ENCODE results near the gene ZEB1.
"Not testable (repeated sequence)": the region's sequence is repeated elsewhere in the genome, so short reads cannot be mapped to it uniquely, and the experiment has no call there.

Gene ZEB1

DNA sequence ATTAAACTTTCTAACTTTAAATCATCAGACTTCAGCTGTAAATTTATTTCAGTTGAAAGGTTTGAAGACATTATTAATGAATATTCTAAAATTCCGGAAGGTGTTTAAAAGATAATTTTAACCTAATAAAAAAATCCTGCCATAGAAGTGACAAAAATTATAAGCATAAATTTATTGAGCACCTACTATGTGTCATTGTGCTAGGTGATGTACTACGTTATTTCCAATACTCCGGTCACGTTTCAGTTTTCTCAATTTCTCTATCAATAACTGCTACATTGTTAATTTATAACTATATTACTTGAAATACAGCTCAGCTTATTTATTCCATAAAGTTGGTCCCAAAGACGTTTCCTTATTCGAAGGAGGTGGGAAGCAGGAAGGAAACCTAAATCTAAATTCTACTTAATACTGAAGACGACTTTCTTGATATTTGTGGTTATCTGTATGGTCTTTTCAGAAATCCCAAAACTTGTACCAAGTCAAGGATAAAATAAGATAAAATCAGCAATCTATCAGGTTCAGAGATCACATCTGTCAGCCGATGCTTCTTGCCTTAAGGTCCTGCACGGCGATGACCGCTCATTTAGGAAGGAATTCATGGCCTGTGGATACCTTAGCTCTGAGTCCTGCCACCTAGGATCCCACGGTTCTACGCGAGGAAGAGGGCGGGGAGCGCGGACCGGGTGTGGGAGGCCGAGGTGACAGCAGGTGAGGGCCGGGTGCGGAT lies 1.2 kb upstream of the ZEB1 start:
- peak; percentile 60 to 76 for DNase-seq (ENCODE audit: extremely low read depth in 1 of 2, low read depth in 1 of 2)

DNA sequence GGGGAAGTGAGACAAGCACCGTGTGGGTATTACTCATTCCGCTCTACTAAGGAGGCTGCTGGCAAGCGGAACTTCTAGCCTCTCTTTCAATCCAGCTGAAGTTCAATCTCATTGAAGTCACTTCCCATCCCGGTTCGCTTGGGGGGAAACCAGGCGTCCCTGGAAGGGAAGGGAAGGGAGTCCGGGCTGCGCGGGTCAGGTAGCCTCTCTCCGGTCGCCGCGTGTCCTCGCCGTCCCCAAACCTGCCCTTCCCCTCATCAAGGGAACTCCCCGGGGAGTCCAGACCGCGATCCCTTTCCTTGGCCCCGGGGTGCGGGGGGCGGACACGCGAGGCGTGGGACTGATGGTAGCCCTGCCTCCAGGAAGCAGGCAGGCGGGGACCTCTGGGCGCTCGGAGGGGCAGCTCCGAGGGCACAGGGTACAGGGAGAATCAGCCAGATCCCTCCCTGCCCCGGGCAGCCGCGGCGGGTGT lies 598 bp upstream of the ZEB1 start:
- DNase-seq (ENCODE audit: extremely low read depth in 1 of 2, low read depth in 1 of 2) = no peak

DNA sequence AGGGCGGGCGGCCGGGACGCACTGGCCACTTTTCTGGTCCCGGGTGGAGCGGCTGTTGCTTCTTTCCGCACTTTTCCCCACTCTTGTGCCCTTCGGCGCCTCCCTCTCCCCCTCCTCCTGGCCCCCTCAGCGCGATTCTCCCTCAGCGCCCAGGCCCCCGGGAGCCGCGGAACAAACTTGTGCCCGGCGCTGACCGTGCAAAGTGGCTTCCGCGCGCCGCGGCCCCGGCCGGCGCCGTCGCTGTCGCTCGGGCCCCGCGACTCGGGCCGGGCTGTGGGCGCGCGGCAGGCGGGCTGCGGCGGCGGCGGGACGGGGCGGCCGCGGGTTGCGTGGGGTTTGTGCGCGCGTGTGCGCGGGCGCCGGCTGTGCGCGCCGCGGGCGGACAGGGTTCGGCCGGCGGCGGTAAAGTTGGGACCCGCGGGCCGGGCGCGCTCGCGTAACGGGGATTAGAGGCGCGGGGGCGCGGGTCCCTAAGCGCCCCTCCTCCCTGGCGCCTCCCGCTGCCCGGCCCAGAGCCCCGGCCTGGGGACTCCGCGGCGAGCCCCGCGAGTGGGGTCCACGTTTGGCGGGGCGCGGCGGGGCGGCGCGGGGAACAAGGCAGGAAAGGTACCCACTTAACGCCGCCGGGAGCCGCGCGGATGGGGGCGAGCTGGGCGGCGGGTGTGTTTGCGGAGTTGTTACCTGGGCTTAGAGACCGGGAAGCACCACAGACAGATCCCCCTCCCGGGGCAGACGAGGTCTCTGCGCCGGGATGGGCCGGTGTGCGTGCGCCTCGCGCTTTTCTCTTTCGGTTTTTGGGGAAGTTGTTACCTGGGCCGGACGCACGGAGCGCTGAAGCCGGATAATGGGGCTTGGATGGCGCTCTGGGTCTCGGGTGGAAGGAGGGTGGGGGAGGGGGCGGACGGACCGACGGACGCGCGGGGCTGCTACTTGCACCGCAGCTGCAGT lies 860 bp downstream of the ZEB1 start:
- no peak for DNase-seq (ENCODE audit: extremely low read depth in 1 of 2, low read depth in 1 of 2)

DNA sequence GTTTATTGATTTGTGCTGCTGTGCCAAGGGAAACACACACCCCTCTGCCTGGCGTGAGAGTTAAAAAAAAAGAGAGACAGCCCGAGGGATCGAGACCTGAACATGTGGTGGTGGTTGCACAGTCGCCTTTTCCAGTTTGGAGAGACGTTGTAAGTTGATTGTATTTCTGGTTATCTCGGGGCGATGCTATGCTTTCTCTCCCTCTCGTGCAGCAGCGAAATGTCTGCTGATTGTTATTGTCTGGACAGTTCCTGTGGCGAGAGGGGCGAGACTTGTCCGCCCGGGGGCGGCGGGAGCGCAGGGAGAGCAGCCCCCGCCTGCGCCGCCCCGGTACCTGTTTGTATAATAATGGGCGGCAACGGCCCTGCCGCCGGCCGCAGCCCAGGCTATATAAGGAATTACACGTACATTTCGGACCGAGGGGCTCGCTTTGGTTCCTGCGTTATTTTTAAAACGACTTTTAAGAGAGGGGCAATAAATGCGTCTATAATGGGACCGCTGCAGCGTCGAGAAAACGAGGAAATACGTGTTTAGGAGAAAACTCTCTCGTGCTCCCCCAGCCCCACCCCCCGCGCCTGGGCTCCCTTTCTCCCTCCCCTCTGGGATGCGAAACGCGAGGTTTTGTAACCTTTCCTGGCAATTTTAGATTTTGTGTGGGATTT lies 1.7 kb downstream of the ZEB1 start:
- DNase-seq (ENCODE audit: extremely low read depth in 1 of 2, low read depth in 1 of 2) = no peak

DNA sequence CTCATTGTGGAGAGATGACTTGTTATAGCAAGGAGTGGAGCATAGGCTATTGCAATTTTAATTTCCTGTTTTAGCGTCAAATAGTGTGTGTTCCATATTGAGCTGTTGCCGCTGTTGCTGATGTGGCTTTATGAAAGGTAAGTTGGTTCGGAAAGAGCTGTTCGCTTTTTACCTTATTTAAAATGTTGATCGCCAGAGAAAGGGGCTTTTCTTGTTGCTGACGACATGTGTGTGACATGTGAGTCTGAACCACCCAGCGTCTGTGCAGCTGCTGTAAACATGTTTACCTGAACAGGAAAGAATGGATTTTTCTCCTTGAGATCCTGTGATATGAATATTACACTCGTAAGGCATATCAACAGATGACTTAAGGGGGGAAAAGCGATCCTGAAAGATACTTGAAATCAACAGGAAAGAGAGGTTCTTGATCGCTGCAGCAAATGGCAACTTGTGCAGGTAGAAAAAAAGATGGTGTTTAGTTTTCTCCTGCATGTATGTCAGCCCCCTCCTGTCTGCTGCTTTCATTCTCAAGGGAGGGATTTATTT lies 2.5 kb downstream of the ZEB1 start:
- no peak for DNase-seq (ENCODE audit: extremely low read depth in 1 of 2, low read depth in 1 of 2)

DNA sequence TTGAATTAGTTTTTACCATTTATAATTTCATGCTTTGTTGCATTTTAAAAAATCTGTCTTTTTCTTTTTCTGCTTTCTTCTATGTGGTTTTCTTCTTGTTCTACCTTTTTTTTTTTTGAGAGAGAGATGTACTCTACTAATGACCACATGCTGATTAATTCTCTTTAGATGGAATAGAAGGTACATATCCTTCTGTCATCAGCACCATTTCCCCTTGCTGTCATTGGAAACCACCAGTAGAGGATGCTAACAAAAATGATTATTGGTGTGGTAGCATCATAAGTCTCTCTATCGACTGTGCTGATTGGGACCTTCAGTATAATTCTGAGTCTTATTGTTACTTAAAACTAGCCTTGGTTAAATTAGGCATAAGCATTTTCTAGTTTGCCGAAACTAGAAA lies 3.6 kb downstream of the ZEB1 start:
- no peak for DNase-seq (ENCODE audit: extremely low read depth in 1 of 2, low read depth in 1 of 2)

DNA sequence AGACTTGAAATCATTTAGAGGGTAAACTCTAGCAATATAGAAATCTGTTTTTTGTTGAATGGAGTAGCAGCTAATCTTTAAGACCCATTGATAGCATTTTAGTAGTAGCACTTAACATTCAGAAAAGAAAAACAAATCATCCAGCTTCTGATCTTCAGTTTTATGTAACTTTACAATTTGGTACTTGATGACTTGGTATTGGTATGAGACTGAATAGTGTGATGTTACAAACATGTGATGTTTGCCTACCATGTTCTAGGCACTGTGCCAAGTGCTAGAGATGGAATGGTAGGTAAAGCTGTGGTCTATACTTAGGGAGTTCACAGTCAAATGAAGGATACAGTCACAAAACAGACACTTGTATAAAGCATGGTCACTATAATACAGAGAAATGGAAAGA lies 21.3 kb downstream of the ZEB1 start:
- no peak for DNase-seq (ENCODE audit: extremely low read depth in 1 of 2, low read depth in 1 of 2)

DNA sequence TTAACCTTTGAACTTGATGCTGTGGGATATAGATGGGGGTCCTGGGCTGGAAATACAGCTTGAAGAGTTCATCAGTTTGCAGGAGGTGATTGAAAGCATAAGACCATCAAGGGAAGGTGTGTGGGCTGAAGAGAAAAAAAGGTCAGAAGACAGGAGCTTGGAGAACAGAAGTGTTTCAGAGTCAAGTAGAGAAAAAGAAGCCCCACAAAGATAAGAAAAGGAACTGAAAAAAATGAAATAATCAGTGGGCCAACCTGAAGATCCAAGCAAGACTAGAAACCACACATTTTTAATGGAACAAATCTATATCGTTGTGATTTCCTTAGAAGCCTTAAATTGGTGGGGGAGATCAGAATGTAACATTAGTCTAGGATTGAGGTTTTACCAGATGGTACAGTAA lies 22.5 kb downstream of the ZEB1 start:
- DNase-seq (ENCODE audit: extremely low read depth in 1 of 2, low read depth in 1 of 2) = no peak

DNA sequence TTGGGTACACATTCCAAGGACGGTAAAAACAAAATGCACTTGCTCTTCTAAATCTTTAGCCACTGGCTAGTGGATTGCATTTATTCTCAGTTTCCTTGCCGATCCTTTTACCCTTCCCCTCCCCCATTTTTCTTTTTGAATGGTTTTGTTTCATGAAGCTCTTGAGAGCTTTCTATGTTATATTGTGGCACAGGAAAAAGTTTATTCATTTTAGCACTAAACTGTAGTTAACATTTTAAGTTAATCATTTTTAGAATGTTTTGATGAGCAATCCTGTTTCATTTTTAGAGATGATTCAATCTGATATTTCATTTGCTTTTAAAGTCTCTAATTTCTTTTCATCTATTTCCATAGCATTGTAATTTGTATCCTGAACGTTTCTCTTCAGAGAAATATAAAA lies 24.0 kb downstream of the ZEB1 start:
- no peak for DNase-seq (ENCODE audit: extremely low read depth in 1 of 2, low read depth in 1 of 2)

DNA sequence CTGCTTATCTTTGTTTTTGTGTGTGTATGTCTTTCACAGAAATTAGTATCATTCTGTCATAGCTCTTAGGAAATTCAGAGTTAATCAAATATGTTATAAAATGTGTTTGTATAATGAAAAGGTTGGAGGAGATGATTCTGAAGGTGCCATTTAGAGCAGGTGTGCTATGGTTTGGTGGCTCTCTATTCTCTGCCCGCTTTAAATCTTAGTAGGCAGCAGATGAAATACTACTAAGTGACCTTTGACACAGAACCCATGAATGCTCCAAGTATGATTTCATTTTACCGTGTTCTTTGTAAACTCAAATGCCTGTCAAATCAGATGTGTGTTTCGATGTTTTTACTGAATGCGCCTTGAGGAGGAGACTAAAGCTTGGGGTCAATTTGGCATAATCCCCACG lies 24.5 kb downstream of the ZEB1 start:
- DNase-seq (ENCODE audit: extremely low read depth in 1 of 2, low read depth in 1 of 2) = no peak

DNA sequence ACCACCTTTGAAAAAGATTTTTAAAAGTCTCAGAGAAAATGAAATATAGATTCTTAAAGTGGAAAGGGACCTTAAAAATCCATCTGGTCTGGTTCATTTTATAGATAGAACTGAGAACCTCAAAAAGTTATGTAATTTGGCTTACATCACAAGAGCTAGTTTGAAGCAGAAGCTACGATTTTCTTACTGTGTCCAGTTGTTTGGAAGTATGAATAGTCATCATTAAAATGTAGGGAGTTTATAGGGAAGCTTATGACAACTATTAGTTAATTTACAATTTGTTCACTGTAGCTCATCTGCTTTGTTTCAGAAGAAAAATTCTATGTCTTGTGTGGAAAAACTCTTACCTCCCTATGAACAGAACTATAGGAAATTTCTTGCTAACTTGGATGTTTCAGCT lies 26.9 kb downstream of the ZEB1 start:
- DNase-seq (ENCODE audit: extremely low read depth in 1 of 2, low read depth in 1 of 2) = no peak

DNA sequence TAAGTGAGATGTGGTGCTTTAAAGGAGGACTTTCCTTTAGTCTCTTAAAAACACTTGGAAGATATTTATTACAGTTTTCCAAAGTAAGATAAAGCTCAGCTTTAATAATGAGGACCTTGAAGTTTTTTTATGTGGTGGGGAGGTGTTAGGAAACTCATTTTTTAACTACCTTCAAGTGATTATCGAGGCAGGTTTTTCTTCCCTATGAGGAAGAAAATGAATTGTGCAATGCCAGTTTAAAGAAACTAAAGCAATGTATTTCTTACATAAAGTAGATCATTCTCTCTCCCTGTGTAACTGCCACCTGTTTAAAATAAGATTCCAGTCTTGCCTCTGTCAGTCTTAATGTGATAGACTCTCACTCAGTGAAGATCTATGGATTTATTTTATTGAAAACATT lies 27.9 kb downstream of the ZEB1 start:
- no peak for DNase-seq (ENCODE audit: extremely low read depth in 1 of 2, low read depth in 1 of 2)

DNA sequence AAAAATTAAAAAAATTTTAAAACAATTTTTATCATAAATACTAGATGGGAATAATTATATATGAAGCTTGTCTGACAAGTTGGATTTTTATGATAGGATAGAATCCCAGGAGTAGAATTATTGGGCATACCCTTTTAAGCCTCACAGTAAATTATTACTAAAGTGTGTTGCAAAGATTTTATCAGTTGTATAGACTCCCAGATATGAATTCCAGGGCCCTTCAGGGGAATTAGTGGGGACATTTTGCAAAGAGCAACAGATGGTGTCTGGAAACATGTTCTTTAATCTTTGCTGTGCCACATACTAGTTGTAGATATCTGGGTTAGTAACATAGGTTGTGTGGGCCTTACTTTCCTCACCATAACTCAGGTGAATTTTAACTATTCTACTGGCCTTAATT lies 28.7 kb downstream of the ZEB1 start:
- no peak for DNase-seq (ENCODE audit: extremely low read depth in 1 of 2, low read depth in 1 of 2)

DNA sequence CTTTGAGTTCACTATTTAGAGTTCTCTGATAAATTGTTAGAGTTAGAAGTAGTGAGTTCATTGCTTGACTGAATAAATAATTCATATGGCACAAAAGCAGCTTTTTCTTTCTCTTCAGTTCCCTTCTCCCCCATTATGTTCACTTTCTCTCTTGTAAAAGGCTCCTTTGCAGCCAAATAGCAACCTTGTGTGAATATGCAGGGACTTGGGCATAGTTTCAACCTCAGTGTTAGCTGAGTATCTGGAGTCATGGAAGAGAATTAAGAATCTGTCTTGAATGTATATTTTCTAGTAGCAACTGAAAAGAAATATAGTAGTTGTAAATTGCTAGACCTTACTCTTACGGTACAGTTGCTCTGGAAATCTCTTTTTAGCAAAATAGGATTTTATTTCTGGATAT lies 31.9 kb downstream of the ZEB1 start:
- no peak for DNase-seq (ENCODE audit: extremely low read depth in 1 of 2, low read depth in 1 of 2)

DNA sequence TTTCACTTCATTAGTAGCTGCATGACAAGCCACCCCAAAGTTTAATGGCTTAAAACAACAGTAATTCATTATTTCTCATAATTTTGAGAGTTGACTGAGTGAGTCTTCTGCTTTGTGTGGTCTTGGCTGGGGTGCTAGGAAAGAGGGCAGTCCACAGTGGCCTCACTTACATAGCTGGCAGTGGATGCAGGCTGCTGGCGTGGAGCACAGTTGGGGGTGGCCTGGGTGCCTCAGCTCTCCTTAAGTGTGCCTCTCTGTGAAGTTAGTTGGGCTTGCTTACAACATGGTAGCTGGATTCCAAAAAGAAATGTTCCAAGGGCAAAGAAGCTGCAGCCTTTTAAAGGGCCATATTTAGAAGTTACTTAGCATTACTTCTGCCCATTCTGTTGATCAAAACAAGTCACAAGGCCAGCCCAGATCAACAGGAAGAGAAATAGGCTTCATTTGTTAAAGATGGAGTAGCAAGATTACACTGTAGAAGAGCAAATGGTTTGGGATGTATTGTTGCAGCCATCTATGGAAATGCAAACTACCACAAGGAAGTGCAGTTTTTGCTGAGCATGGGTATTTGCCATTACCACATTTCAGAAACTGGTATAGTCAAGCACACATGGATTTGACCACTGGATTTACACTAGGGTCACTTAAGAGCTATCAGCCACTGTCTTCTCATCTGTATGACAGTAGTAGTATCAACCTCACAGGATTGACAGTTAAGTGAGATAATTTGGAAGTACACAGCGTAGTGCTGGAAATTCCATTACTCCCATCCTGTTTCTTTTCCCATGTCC lies 33.6 kb downstream of the ZEB1 start:
- DNase-seq (ENCODE audit: extremely low read depth in 1 of 2, low read depth in 1 of 2) = no peak

DNA sequence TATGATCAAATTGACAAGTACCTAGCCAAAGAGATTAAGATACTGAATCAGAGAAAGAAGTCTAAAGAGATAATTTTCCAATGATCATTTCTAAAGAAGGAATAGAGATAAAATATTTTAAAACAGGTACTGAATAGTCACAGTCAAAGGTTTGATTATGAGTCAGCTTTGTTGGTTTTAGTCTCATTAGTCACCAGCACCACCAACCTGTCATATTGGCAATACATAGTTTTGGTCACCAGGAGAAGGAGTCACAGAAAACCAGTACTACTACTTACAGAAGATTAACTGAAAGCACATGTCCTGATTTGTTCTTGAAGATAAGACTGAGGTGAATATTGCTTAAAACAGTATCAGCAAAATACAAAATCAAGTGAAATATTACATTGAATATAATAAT lies 34.6 kb downstream of the ZEB1 start:
- DNase-seq (ENCODE audit: extremely low read depth in 1 of 2, low read depth in 1 of 2) = no peak

DNA sequence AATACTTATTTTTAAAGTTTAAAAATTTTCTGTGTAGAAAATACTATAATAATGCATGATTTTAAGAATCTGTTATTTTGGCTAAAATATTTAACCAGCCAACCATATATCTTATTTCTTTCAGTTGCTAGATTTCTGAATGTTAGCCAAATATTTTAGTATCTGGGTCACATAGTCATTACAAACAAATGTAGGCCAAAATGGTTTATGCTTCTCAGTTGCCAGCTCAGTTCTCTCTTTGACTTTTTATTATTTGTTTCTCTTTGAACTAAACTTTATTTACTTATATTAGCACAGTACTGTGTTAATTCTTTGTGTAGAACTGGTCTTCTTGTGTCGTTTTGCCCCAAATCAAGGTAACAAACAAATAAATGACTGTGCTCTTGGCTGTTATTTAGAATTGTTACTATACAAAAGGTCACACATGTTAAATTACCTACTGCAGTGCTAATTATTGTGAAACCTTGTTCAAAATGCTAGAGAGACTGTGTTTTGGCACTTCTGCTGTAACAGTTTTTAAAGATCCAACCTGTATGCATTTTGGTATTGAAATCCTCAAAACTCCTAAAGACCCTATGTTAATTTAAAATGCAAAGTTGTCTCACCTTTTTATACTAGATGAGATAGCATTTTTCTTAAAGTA lies 39.8 kb downstream of the ZEB1 start:
- DNase-seq (ENCODE audit: extremely low read depth in 1 of 2, low read depth in 1 of 2) = no peak

DNA sequence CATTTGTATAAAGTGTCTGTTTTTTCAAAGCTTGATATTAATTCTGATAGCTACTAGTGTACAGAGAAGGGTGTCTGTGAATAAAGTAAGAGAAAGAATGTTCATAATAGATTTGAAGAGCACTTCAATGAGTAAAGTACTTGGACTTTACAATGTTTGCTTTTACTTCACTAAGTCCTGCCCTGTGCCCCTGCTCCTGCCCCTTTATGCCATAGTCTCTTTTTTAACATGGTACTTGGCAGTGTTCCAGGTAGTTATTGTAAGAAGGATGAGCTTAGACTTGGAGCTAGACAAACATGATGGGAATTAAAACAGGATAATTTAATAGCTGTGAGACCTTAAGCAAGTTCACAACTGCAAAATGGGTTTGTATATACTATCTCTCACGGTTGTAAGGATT lies 41.0 kb downstream of the ZEB1 start:
- DNase-seq (ENCODE audit: extremely low read depth in 1 of 2, low read depth in 1 of 2) = no peak

DNA sequence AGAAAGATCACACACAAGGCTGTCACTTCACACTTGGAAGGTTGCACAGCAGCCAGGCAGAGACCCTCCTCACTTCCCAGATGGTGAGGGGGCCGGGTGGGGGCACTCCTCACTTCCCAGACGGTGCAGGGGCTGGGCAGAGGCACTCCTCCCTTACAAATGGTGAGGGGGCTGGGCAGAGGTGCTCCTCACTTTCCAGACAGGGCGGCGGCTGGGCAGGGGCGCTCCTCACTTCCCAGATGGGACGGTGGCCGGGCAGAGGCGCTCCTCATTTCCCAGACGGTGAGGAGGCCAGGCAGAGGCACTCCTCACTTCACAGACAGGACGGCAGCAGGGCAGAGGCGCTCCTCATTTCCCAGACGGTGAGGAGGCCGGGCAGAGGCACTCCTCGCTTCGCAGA lies 42.5 kb downstream of the ZEB1 start:
- not testable (repeated sequence) for DNase-seq (ENCODE audit: extremely low read depth in 1 of 2, low read depth in 1 of 2)

DNA sequence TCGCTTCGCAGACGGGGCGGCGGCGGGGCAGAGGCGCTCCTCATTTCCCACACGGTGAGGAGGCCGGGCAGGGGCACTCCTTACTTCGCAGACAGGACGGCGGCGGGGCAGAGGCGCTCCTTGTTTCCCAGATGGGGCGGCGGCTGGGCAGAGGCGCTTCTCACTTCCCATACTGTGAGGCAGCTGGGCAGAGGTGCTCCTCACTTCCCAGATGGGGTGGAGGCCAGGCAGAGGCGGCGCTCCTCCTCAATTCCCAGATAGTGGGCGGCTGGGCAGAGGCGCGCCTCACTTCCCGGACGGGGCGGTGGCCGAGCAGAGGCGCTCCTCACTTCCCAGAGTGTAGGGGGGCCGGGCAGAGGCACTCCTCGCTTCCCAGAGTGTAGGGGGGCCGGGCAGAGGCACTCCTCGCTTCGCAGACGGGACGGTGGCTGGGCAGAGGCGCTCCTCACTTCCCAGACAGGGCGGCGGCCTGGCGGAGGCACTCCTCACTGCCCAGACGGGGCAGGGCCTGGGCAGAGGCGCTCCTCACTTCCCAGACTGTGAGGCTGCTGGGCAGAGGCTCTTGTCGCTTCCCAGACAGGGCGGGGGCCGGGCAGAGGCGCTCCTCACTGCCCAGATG lies 43.1 kb downstream of the ZEB1 start:
- no peak for DNase-seq (ENCODE audit: extremely low read depth in 1 of 2, low read depth in 1 of 2)

All from stimulated activated CD8-positive, alpha-beta memory T cell treated with anti-CD3 and anti-CD28 coated beads, Interleukin-7, amount 100 ng/mL, for 48 hours (primary cell).